HCEC 1CT (cell line): ENCODE results near the gene TMEM132A.
A peak's percentile ranks its signal among the peaks of the same experiment; 100 is the strongest.

Source experiments
- DNase-seq: peaks from one replicate; pipeline ENCODE4 v3.0.0-alpha.2; 2017

The TMEM132A gene

DNA sequence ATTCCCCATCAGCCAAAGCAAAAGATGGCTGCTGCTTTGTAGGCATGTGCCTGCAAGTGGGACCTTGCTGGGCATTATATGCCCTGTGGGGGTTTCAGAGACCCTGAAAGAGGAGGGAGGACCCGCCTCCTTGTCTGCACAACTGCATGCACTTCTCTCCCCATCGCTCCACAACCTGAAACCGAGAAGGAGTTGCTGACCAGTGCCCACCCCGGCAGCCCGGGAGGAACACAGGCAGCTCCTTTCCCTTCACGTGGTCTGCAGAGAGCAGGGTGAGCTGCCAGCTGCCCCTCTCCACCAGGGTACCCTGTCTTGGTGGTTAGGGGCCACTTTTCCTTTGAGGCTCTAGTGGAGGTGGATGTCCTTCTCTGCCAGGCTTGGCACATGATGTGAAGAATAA is 1.4 kb upstream of the TMEM132A start:
- DNase-seq, result no peak

- DNase-seq, result no peak
Measured at GRCh38 chr11:60923326-60923725, 934 bp upstream of the TMEM132A start.

- no peak for DNase-seq
Measured at GRCh38 chr11:60923800-60924109, 505 bp upstream of the TMEM132A start.

DNA sequence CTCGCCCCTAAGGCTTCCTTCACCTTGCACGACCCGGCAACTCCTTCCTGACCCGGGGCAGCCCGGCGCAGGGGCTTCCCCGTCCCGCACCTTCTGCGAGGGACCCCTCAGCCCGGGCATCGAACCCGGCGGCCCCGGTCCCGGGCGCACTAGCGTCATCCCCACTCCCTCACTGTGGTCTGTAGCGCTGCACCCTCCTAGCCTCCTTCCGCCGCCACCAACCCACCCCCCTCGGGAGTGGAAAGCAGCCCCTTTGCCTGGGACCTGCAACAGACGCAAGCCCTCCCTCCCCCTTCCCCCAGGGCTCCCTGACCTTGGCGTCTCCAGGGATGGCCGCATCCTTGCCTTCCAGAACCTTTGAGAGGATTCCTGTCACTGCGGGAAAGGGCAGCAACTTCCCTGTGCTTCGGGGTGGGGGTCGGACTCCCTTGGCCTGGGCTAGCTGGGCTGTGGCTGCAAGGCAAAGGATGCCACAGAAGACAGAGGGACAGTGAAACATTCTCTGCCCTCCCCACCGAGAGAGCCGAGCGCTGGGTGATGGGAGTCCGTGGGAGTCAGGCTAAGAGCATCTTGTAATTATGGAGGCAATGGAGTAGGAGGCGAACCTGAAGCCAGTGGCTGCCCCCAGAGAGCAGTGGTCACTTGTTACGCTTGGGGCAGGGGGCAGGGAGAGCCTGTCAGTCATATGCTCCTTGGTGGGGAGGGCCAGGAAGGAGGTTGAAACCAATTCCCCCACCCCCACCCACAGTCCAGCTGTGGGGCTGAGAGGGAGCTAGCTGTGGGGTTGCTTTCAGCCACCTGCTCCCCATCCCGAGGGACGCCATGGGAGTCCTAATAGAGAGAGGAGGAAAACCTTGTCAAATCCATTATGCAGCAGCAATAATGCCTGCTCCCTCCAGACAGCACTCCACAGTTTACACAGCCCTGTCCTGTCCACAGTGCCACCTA is 920 bp downstream of the TMEM132A start:
- DNase-seq, result no peak

GRCh38 chr11:60925868-60926267 is 1.6 kb downstream of the TMEM132A start:
- DNase-seq, result peak; percentile 76

DNA sequence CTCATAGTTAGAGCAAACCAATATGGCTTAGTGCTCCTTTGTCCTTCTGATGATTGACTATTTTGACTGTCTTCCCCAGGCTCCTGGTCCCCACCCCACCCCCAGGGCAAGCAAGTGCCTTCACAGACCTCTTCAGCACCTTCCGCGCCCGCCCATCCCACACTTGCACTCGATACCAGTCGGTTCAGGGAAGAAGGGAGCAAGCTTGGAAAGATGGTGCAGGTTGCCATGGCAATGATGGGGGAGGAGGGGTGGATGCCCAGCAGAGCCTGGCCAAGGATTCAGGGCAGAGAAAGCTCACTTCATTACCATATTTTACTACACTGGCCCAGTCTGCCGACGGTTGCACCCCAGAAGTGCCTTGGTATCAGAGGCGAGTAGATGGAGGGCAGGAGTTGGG is 2.2 kb downstream of the TMEM132A start:
- DNase-seq, result no peak

DNA sequence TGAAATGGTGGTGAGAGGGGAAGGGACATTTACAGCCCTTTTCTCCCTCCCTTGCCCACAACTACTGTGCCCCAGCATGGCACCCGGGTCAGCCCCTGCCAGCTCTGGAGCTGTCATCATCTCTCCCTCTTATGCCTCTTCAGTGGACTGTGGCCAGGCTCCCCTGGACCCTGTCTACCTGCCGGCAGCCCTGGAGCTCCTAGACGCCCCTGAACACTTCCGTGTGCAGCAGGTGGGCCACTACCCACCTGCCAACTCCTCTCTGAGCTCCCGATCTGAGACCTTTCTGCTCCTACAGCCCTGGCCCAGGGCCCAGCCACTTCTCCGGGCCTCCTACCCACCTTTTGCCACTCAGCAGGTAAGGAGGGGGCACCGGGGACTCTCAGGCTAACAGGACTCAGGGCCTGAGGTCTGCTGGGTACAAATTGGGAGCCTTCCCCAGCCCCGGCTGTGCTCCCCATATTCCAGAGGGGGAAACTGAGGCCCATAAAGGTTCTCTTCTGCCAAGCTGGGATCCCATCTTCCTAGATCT is 2.9 kb downstream of the TMEM132A start:
- no peak for DNase-seq

DNA sequence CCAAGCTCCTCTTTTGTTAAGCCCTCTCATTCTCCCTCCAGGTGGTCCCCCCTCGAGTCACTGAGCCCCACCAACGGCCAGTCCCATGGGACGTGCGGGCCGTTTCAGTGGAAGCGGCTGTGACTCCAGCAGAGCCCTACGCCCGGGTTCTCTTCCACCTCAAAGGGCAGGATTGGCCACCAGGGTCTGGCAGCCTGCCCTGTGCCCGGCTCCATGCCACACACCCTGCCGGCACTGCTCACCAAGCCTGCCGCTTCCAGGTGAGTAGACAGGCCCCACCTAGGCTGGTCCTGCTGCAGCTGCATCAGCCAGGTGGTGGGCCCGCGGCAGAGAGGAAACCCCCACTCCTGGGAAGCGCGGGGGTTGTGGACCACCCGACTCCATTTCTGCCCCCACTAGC is 3.3 kb downstream of the TMEM132A start:
- DNase-seq, result no peak

DNA sequence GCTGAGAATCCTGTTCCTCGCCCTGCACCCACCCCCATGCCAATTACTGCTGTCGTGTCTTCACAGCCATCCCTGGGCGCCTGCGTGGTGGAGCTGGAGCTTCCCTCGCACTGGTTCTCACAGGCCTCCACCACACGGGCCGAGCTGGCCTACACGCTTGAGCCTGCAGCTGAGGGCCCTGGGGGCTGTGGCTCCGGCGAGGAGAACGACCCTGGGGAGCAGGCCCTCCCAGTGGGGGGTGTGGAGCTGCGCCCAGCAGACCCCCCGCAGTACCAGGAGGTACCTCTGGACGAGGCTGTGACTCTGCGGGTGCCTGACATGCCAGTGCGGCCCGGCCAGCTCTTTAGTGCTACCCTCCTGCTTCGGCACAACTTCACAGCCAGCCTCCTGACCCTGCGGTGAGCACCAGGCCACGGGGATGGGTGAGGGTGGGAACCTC is 4.3 kb downstream of the TMEM132A start:
- no peak for DNase-seq

DNA sequence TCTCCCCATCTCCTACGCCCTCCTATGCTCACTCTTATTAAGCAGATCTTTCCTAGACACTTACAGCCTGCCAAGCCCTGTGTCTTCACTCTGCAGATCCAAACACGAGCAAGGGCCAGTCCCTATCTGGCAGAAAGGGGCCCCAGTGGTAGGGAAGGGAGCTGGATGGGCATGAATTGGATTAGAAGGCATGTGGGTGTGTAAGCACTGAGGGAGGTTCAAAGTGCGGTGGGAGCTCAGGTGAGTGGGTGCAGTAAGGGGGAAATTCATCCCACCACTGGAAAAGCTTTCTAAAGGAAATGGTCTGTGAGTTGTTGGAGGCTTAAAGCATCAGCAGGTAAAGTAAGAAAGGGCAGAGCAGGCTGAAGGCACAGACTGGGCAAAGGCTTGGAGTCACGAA is 5.5 kb downstream of the TMEM132A start:
- no peak for DNase-seq

- no peak for DNase-seq
Measured at GRCh38 chr11:60930394-60930793, 6.1 kb downstream of the TMEM132A start.

- no peak for DNase-seq
Measured at GRCh38 chr11:60931917-60932316, 7.7 kb downstream of the TMEM132A start.

DNA sequence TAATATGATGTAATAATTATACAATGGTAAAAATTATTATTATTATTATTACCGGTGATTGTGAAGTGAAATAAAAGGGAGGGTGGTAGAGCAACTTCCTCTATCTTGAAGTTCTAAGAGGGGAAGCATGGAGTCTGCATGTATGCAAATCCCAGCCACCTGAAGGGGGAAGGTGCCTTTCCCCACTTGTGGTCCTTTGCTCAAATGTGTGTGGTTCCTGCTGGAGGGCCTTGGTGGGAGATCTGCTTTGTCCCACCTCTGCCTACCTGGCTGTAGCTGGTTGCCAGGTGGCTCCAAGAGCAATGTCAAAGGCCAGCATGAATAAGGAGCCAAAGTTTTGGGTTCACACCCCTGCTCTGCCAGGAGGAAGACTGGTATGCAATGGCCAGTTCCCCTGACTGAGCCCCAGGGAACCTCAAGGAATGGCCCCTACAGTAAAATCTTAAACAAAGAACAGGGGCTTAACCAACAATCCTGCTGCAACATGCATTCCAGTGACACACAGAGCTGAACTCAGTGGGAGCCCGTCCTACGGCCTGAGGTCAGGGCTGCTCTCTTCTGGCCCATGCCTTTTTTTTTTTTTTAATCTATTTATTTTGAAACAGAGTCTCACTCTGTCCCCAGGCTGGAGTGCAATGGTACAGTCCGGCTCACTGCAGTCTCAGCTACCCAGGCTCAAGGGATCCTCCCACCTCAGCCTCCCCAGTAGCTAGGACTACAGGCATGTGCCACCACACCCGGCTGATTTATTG is 8.5 kb downstream of the TMEM132A start:
- DNase-seq, result no peak

DNA sequence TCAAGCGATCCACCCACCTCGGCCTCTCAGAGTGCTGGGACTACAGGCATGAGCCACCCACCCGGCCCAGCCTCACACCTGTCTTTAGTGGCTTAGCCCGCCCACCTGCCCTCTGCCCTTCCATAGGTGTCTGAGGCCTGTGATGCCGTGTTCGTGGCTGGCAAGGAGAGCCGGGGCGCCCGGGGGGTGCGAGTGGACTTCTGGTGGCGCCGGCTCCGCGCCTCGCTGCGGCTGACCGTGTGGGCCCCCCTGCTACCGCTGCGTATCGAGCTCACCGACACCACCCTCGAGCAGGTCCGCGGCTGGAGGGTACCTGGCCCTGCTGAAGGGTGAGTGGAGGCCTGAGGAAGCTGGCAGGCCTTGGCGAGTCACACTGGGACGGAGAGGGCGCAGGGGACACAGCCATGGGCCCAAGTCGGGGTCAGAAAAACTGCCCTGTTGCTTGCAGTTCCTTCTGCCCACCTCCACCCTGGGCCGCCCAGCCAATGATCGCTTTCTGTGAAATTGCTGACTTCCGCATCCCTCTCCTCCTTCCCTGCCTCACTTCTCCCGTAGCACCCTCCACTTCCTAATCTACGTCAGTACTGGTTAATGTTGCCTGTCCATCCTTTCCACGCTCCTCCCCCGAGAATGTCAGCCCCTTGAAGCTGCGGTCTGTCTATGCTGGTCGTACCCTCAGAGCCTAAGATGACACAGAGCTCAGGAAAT is 9.3 kb downstream of the TMEM132A start:
- no peak for DNase-seq

DNA sequence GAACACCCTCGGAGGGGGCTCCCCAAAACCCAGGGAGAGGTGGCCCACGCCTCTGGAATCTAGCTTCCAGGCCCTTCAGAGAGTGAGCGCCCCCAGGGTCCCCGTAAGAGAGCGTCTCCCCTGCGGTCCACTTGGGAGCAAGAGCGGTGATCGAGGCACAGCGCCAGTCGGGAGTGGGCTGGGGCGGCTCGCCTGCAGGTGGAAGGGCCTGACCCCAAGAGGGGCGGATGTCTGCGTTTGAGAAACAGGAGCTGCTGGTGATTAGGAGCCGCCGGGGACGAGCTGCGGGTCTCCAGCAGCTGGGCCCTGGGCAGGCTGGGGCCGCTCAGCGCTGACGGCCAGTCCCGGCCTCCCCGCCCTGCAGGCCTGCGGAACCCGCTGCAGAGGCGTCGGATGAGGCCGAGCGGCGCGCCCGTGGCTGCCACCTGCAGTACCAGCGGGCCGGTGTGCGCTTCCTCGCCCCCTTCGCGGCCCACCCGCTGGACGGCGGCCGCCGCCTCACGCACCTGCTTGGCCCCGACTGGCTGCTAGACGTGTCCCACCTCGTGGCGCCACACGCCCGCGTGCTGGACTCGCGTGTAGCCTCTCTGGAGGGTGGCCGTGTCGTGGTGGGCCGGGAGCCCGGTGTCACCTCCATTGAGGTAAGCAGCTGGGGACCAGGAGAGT is 10.0 kb downstream of the TMEM132A start:
- no peak for DNase-seq

- DNase-seq, result no peak
Measured at GRCh38 chr11:60934790-60935605, 10.7 kb downstream of the TMEM132A start.

GRCh38 chr11:60935676-60936442 is 11.6 kb downstream of the TMEM132A start:
- no peak for DNase-seq

DNA sequence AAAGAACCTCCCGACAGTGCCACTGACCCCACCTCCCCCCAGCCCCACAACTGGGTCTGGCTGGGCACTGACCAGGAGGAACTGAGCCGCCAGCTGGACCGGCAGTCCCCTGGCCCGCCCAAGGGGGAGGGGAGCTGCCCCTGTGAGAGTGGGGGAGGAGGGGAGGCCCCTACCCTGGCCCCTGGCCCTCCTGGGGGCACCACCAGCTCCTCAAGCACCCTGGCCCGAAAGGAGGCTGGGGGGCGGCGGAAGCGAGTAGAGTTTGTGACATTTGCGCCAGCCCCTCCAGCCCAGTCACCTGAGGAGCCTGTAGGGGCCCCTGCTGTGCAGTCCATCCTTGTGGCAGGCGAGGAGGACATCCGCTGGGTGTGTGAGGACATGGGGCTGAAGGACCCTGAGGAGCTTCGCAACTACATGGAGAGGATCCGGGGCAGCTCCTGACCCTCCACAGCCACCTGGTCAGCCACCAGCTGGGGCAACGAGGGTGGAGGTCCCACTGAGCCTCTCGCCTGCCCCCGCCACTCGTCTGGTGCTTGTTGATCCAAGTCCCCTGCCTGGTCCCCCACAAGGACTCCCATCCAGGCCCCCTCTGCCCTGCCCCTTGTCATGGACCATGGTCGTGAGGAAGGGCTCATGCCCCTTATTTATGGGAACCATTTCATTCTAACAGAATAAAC is 12.3 kb downstream of the TMEM132A start:
- no peak for DNase-seq

DNA sequence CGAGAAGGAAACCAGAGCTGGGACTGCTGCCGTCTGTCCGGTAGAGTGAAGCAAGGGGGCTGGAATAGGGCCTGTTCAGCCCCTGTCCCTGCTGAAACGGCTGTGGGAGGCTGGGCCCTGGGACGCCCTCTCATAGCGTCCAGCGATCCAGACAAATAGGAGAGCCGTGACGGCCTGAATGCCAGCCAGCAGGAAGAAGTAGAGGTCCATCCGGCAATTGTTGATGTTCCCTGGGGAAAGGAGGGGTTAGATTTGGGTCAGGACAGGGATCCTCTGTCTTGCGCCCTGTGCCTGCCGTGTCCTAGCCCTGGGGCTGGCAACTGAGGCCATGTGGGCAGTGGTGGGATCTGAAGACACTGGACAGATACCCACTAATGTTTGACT is 12.9 kb downstream of the TMEM132A start:
- no peak for DNase-seq

DNA sequence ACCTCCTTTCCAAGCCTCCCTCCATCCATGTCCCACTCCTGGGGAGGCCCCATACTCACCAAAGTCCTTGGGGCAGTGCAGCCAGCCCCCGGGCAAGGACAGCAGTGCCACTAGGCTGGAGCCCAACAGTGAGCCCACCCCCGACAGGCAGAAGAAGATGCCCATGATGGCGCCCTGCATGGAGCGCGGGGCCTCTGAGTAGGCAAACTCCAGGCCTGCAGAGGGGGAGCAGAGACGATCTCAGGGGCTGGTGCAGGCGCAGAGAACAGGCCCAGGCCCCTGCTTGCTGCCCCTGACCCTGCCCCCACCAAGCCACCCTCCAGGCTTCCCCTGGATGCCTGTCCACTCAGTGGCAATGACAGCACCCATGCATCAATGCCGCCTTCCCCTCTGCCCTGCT is 13.6 kb downstream of the TMEM132A start:
- DNase-seq, result no peak

DNA sequence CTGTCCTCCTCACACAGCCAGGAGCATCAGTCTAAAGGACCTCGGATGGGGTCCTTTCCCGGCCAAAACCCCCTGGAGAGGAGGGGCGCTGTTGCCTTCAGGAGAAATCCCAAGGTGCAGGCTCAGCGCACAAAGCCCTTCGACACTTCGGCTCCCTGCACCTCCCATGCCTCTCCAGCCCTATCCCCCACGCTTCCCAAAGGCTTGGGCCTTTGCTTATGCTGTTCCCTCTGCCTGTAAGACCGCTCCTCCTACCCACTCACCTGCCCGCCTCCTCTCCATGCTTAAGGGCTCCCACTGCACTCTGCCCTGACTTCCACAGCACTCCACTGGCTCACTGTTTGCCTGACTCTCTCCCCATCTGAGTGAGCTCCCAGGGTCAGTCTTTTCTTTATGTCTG is 14.2 kb downstream of the TMEM132A start:
- DNase-seq, result no peak
